IPS-11a (cell line): Measurements from ENCODE around the gene CNTRL.
"Not testable (repeated sequence)": the region's sequence is repeated elsewhere in the genome, so short reads cannot be mapped to it uniquely, and the experiment has no call there.

Experiments used
- H3K4me3 ChIP-seq: one replicate; pipeline ENCODE4 v1.5.1; 2013; ENCODE audit warnings: low read depth, low read length, control low read depth

CNTRL gene

DNA sequence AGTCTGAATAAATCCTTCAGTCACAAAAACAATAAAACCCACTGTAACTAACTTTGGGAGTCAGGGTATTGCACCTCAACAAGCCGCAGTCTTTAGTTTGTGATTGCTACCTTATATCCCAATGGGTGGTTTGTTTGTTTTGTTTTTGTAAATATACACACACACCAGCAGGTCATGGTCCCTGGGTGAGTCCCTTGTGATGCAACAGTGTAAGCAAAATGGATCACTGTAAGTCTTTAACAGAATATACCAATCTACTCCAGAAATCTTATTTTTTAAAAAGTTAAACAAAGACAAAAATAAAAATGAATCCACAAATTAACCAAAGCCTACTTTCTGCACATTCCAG, 104.6 kb downstream of the CNTRL start:
- H3K4me3 ChIP-seq: not testable (repeated sequence)

DNA sequence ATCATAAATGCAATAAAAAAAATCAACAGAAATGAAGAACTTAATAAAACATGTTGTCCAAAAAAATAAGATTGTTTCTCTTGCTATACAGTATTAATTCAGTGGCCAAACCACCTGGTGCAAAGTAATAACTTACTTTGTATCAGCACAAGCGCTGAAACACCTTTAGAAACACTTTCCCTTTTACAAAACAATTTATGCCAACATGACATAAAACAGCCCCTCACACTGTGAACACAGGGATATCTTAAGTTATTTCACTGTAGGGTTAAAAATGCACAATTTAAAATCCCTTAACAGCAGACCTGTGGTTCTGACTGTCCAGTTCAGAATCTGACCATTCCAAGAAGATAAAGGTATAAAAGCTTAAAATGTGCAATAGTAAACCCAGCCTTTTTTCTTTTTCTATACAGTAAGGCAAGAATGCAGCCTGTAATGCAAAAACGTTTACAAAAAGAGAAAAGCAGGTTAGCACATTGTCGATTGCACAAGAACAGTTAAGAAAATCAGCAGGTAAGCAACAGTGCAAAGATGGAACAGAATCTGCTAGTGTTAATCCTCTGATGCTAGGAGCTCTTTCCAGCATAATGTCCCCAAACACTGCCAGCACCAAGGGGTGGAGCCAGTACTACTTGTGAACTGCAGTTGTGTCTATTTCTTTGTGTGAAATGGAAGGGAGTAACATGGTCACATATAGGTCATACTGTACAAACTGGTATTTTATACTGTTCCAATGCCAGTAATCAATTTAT, 105.4 kb downstream of the CNTRL start:
- H3K4me3 ChIP-seq: no peak overlapping the region

DNA sequence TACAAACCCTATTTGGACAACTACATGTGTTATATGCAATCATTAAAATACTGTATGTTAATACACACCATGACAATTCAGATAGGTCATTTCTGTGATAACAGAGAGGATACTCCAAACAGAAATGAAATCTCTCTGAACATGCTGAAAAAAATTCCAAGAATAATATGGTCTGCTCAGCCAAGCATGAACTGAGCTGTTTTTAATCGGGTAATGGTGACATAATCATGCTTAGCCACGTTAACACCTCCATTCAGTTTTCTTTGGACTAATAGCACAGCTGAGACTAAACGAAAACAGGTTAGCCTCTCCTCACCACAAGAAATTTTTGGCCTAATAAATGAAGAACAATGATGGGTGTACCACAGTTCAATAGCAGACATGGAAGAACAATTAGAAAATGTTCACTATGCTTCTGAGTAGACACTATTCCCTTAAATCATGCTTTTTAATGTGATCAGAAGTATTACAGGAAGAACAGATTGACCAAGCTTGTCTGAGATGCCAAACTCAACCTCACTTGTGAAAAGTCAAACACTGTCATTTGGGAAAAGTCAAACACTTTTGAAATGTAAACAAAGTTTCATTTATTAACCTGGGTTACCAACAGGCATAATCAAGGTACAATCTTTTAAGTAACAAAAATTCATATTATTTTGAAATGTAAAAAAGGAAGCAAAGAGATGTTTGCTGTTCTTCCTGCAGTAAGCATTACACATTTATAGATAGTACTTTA, 107.5 kb downstream of the CNTRL start:
- no peak overlapping the region for H3K4me3 ChIP-seq

DNA sequence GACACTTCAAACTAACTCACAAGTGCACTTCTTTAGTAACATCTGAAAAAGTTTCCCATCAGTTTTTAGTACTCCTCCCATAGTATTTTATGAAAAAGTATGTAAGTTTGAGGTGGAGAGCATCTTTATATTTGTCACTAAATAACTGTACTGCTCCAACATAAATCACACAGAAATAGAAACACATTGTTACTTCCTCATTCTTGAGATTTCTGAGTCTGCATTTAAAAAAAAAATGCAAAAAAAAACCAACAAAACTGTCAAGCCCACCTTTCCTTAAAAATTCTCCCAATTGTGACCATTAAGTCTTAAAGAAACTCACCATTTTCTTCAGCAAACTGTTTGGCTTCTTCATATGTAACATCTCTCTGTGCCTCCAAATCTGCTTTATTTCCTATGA, 108.2 kb downstream of the CNTRL start:
- no peak overlapping the region for H3K4me3 ChIP-seq

DNA sequence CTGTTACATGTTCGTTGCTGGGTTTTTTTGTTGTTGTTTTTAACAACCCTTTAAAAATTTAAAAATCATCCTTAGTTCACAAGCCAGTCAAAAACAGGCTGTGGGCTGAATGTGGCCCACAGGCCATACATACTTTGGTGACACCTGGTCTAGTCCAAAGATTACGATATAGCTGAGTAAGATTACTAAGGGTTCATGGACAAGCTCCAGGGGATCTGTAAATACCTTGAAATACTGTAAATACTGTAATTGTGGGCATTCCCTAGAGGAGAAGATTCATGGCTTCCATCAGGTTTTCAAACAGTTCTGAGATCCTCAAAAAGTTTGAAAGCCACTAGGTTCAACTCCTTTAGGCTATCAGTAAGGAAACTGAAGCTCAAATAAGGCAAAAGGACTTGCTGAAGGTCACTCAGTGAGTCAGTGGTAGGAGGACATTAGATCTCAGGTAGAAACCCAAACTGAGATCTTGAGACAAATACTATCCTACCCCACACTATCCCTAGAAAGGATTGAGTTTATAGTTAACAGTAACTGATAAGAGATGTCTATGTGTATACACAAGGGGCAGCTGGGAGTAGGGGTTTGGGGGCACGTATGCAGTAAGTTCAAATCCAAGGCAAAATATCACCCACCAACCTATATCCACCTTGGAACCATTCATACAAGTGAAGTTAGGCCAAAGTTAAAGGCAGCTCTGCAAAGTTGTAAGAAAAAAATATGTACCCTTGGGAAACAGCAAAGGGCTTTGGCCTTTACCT, 109.1 kb downstream of the CNTRL start:
- H3K4me3 ChIP-seq: no peak overlapping the region

DNA sequence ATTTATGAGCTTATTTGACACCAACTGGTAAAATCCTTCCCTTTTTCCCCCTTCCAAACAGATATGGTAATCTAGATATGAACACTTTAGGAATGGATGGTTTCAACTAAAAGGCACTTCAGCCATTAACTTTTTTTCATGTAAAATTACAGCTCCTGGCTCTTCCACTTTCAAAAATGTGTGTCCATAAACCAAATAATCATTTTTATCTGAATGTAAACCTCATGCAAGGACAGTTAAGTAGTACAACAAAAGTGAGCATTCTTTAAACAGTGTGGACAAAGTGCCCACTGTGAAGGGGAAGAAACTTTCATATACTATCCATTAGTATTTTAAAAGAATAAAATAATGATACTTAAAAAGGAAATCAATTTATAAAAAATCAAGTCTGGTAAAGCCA, 109.7 kb downstream of the CNTRL start:
- H3K4me3 ChIP-seq: no peak overlapping the region

DNA sequence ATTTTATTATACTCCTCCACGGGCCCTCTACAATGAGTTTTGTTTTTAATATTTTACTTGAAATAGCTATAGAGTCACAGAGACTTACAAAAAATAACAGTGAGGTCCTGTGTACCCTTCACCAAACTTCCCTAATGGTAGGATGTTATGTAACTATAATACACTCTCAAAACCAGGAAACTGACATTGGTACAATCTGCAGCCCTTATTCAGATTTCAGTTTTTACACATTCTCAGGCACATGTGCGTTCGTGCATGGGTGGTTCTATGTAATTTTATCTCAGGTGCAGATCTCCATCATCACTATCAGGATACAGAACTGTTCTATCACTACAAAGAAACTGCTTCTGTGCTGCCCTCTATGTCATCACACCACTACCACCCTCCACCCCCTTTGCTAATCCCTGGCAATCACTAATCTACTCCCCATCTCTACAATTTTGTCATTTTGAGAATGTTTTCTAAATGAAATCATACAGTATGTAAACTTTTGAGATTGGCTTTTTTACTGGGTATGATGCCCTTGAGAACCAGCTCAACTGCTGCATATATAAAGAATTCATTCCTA, 110.5 kb downstream of the CNTRL start:
- no peak overlapping the region for H3K4me3 ChIP-seq

DNA sequence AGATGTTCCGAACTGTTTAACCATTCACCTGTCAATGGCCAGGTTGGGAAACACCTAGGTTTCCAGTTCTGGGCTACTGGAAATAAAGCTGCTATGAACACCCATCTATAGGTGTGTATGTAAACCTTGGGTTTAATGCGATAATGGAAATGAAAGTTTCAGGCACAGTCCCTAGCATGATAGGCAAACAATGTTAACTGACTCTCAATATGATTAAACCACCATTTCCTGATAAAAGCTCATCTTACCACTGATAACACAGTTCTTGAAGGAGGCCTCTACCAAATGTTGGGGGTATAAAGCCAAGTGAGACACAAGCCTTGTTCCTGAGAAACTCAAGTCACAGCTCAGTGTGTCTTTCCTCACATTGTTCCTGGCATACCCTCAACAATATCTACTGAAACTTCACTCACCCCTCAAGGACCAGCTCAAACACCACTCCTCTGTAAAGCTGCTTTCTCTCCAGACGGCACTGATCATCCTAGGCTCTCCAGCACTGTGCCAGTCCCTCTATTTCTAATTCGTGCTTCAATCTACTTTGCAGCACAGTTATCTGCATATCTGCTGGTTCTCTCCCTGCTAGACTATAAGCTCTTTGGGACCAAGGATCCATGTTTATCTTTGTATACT, 111.1 kb downstream of the CNTRL start:
- no peak overlapping the region for H3K4me3 ChIP-seq

DNA sequence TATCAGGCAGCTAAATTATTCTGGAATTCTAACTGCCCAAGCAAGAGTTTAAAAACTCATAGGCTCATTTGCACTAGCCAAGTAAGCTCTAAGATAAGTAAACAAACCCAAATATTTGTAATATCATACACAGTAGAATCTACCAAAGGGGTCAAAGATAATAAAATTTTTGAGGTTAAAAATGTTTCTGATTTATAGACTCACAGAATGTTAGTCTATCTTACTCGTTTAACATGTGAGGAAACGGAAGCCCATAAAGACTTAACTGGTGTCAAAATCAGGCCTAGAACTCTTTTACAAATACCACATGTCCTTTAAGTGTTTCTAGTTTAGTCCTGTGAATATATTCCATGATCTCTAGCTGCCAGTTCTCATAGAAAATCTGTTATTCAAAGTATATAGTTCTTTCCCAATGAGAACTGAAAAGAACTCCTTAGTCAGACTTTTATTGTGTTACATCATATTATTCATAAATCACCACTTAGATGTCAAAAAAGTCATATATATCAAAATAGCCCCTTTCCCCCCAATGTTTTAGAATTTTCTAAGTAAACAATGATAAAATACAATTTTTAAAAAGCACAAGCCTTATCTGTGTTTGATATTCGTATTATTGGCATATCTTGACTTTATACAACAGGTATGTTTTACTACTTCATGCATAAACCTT, 113.0 kb downstream of the CNTRL start:
- no peak overlapping the region for H3K4me3 ChIP-seq

DNA sequence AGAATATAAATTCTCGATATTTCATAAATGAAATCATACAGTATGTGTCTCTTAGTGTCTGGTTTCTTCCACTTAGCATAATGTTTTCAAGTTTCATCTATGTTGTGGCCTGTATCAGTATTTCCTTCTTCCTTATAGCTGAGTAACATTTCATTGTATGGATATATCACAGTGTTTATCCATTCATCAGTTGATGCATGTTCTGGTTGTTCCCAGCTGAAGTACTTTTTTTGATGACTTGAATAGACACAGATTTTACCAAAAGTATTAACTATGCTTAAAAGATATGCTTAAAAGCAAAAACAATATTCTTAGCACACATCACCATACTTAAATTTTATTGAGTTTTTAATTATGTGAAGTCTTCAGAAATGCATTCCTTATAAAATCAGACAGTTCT, 114.3 kb downstream of the CNTRL start:
- no peak overlapping the region for H3K4me3 ChIP-seq

DNA sequence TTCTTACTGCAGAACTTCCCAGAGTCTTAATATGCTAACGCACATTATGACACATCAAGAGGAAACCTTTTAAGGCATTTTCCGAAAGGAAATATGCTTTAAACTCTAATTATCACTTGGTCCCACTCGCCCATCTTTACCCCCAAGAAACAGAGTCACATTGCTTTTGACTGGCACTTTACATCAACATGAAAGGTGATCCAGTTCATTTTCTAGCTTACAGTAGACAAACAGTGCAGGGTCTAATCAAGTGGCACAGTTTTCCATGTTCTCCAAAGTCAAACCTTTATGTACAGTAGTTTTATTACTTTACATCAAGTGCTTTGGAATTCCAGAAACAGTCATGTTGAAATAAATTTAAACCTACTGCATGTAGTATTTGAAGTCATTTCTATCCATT, 114.9 kb downstream of the CNTRL start:
- no peak overlapping the region for H3K4me3 ChIP-seq

DNA sequence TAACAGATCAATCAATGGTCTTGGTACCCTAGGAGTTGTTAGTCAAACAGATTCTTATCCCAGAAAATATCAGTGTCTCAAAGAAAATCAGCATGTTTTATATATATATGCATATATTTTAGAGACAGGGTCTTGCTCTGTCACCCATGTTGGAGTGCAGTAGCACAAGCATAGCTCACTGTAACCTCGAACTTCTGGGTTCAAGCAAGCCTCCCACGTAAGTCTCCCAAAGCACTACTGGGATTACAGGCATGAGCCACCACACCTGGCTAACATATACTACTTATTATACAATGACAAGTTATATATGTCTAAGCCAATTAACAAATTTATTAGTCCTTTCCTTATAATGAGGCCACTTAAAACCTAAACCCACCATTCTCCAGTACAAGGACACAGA, 116.5 kb downstream of the CNTRL start:
- no peak overlapping the region for H3K4me3 ChIP-seq

DNA sequence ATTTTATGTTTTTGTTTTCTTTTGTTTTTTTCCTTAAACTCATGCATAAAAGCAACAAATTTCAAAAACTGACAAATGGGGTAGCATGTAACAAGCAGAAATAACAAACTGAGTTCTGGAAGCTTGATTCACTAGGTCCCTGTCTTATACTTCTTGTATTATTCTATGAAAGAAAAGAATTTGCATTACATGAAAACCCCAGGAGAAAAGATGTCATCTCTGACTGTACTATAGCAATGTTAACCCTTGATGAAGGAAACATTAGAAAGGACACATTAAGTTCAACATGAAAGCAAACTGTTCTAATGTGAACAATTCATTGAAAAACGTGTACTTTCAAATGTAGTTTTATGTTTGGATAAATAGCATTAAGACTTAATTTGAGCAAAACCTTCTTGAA, 117.8 kb downstream of the CNTRL start:
- H3K4me3 ChIP-seq: no peak overlapping the region

DNA sequence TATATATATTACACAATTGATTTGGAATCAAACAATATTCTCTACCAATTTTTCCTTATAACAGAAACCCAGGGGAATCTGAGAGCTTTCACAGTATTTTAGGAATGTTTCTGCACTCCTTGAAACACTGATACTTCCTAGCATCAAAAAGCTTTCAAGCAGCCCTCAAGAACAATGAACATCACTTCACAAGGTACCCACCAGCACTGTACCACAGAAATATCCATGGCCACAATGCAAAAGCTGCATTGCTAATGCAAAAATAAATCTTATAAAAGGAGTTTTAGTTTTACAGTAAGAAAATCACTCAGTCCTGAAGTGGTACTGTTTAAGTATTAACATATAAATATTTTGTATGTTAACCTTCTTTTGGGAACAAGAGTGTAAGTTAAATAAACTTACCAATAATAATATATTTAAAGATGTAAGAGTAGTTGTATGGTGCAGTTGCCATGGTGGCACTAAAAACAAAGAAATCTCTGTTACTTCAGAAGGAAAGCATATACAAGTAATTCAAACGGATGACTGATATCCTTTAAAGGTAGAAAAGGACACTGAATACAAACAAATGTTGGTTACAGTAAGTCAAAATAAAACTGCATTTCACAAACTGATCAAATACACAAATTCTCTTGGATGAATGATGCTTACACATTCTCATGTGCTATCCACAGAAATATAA, 118.3 kb downstream of the CNTRL start:
- no peak overlapping the region for H3K4me3 ChIP-seq

DNA sequence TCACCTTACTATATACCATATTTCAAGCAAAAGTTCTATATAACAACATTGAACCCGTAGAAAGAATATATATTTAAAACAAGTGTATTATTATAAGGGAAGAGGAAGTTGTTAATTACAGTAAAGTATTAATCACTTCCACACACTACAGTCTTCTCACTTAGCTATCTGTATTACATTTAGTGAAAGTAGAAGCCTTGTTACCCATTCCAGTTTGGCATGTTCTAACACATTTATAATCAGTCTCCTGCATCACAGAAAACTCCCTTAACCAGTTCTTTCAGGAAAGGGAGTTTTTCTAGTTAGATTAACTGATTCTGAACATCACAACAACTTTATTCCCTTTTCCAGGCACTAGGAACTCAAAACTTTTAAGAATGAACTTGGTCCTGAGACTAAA, 120.0 kb downstream of the CNTRL start:
- no peak overlapping the region for H3K4me3 ChIP-seq

DNA sequence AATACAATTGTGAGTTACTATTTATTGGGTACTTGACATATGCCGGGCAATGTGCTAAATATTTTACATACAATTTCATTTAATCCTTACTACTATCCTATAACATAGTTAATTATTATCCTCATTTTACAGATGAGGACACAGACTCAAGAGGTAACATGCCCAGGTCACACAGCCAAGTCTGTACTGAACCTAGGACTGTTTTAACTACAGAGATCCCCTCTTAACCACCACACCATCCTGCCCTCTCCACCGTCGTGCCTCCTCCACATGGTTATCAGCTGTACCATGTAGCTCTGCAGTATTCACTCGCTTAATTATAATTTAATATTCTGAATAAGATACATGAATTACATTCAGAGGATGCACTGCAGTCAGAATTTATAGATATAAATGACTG, 121.6 kb downstream of the CNTRL start:
- no peak overlapping the region for H3K4me3 ChIP-seq

DNA sequence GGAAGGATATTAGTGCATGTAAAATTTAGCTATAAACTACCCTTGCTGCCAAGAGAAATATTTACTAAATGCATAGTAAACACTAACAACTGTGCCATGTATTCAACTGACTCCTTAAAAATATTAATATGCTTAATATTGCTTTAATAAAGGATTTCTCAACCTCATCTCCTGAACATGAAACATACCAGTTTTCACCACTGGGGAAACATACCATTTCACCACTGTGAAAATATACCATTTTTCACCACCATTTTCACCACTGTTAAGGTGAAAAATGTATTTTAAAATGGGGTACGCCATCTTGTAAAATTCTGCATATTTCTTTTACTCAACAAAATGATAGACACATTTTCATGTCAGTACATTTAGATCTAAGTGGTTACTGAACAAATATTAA, 122.4 kb downstream of the CNTRL start:
- H3K4me3 ChIP-seq: no peak overlapping the region

DNA sequence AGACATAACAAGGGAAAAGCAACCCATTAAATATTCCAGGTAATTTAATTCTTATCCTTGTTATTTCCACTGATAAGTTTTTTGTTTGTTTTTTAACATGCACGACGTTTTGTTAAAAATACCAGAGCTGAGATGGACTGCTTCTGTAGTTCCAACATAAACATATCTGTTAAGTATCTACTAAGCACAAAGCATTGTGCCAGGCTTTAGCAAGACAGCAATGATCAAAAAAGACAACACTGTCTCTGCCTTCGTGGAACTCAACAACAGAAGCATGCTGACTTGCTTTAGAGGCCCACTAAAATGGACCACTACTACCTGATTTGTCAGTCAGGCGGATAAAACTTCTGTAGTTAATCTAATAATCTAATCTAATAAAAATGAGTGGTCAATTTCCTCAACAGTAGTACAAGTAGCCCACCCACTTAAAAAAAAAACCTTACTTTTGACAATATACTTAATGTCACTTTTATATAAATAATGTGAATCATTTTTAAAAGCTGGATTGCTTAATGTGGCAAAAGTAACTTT, 123.8 kb downstream of the CNTRL start:
- no peak overlapping the region for H3K4me3 ChIP-seq

DNA sequence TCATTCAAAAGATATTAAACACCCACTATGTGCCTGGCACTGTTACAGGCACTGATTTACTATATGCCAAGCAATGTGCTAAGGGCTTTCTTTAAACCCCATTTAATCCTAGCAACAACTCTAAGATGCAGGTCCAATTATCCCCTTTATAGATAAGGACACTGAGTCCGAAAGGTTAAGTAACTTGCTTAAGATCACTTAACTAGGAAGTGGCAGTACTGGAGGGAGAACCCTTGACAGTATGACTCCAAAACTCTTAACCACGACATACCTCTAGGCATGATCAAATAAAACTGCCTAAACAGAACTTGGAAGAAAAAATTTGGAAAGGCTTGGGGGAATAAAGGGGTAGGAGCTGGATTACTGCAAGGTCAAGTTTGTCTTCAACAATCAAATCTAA, 125.2 kb downstream of the CNTRL start:
- H3K4me3 ChIP-seq: no peak overlapping the region

DNA sequence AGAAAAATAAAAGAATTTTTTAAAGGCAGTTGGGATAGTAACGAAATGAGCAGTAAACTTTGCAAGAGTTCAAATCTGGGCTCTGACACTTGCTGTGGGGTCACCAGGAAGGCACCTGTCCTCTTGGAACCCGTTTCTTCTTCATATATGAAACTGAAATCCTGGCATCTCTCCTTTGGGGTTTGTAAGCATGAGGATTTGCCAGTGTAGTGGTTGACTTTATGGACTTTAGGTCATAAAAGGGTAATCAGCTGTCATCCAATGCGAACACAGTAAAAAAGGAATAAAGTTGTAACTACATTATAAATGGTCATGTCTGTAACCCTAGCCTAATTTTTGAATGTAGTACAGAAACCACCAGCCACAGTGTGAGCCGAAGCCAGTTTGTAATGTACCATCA, 125.6 kb downstream of the CNTRL start:
- H3K4me3 ChIP-seq: peak overlapping the region; percentile 86
